D721Med (cell line): ENCODE results near the gene NUP210.

ENCODE experiments used
- DNase-seq: peaks from one replicate; pipeline ENCODE4 v3.0.0; 2011; ENCODE audit warnings: low spot score; ENCODE audit not compliant: insufficient read length
- FAIRE-seq: peaks from 2 replicates; lab custom pipeline; 2011; peaks lifted over from hg19 to GRCh38; lab: Jason Lieb, UNC
- CTCF ChIP-seq: IDR thresholded peaks from 2 replicates; pipeline ENCODE4 v1.5.1; 2012; ENCODE audit warnings: mild to moderate bottlenecking, control low read depth; ENCODE audit not compliant: insufficient read depth; ENCODE audit errors: missing control alignments

Gene NUP210

GRCh38 chr3:13322324-13322723 lies 97.8 kb downstream of the NUP210 start:
- FAIRE-seq = no peak
- TF ChIP-seq CTCF = no peak

GRCh38 chr3:13319564-13320220 lies 100.4 kb downstream of the NUP210 start:
- TF ChIP-seq CTCF = no peak
- FAIRE-seq = no peak
- DNase-seq = no peak

More at GRCh38 chr3:13322324-13322723, 97.8 kb downstream of the NUP210 start:
- no peak for DNase-seq

GRCh38 chr3:13318626-13319470 lies 101.3 kb downstream of the NUP210 start:
- TF ChIP-seq CTCF = no peak
- FAIRE-seq (no peak), DNase-seq (no peak)

GRCh38 chr3:13317596-13318320 lies 102.4 kb downstream of the NUP210 start:
- TF ChIP-seq CTCF = no peak
- no peak for DNase-seq
- FAIRE-seq = no peak

- no peak for TF ChIP-seq CTCF
- DNase-seq (no peak), FAIRE-seq (no peak)
These were observed 103.5 kb downstream of the NUP210 start for GRCh38 chr3:13316603-13317002.

GRCh38 chr3:13314877-13315276 lies 105.2 kb downstream of the NUP210 start:
- no peak for FAIRE-seq
- TF ChIP-seq CTCF = no peak
- no peak for DNase-seq
